Effector memory CD4-positive, alpha-beta T cell (primary cell): ENCODE measurements around the gene HCLS1.
A peak's percentile ranks its signal among the peaks of the same experiment; 100 is the strongest.

ENCODE experiments used
- DNase-seq, 3 donors: peaks; one replicate each; pipeline ENCODE4 v3.0.0-alpha.2; 2020
- H3K27ac ChIP-seq: 2 replicates; pipeline ENCODE4 v1.7.0; 2013; ENCODE audit warnings: mild to moderate bottlenecking, low read length, moderate library complexity; ENCODE audit not compliant: insufficient read depth, poor library complexity, severe bottlenecking
- H3K27me3 ChIP-seq: replicated peaks from 2 replicates; pipeline ENCODE4 v1.7.0; 2013; ENCODE audit warnings: mild to moderate bottlenecking, low read length; ENCODE audit not compliant: insufficient read depth, control insufficient read depth, poor library complexity, severe bottlenecking
- H3K36me3 ChIP-seq: 2 replicates; pipeline ENCODE4 v1.7.0; 2013; ENCODE audit warnings: mild to moderate bottlenecking, low read length, moderate library complexity; ENCODE audit not compliant: control insufficient read depth, insufficient read depth
- H3K4me1 ChIP-seq: 2 replicates; pipeline ENCODE4 v1.7.0; 2013; ENCODE audit warnings: low read length, mild to moderate bottlenecking; ENCODE audit not compliant: control insufficient read depth, insufficient read depth, poor library complexity, severe bottlenecking
- H3K4me3 ChIP-seq: 2 replicates; pipeline ENCODE4 v1.7.0; 2013; ENCODE audit warnings: low read length, low read depth, mild to moderate bottlenecking; ENCODE audit not compliant: insufficient read depth, poor library complexity, severe bottlenecking
- H3K9me3 ChIP-seq: 2 replicates; pipeline ENCODE4 v1.7.0; 2013; ENCODE audit warnings: mild to moderate bottlenecking, low read length, moderate library complexity; ENCODE audit not compliant: control insufficient read depth
- total RNA-seq, 3 donors: gene quantifications; one replicate each; lab custom pipeline; 2026; lab: John Stamatoyannopoulos, UW

The HCLS1 gene
- 312 to 412 (median 340) reads per million in 3 donors for total RNA-seq

DNA sequence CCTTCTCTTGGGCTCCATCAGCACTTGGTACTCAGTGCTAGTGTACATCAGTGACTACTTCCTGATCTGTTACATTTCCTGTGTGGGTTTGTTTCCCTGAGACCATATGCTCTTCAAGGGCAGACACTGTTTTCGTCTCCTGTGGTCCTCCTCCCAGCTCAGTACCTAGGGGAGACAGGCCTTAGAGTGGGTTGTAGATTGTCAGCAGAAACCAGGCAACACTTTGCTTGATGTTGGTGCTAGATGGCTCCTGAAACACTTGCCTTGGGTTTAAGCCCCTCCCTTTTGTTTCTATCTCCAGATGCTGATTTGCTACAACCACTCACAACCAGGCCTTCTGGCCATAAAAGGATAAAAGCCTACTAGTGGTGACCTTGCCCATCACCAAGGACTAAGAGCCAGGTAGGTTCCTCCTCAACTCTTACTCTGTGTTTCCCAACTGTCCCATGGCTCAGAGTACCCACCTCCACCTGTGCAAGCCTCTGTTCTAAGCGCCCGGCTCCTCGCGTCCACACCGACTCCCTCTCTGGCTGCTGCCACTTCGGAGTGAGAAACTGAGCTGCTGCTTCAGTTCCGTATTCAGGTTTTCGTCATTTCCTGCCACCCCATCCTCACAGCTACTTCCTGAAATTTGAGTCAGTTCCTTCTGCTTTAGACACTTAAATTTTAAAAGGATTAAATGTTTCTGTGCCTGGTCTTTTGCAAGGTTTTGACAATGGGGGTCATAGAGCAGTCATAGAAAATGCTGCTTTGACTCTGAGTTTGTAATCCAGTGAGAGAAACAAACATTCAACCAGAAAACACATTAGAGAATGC lies at the start of gene HCLS1:
Gene HCLS1, minus strand, starts transcription at position 548 of the 816 bp plus-strand sequence. CDS start 2,556 bp downstream, outside the sequence.
- Histone ChIP-seq H3K27ac (peak within 1 kb of the TSS; percentile 88), H3K9me3 (no peaks in the 10 kb centered on the region)

GRCh38 chr3:121710347-121710746 lies 49.6 kb upstream of the HCLS1 start:
- Histone ChIP-seq H3K27me3 (no peaks in the 10 kb centered on the region), H3K36me3 (peaks cover 14% of the 10 kb centered on the region), H3K27ac (no peak overlapping the region), H3K4me3 (no peak overlapping the region), H3K4me1 (no peaks in the 10 kb centered on the region), H3K9me3 (no peaks in the 10 kb centered on the region)
- no peak for DNase-seq

More for the DNA sequence above, at the start of gene HCLS1:
- H3K4me3 ChIP-seq, result peak within 1 kb of the TSS; percentile 50
- no peaks in the 10 kb centered on the region for H3K27me3 ChIP-seq
- DNase-seq, result peak; percentile 48 to 66 (median 63)
- H3K4me1 ChIP-seq, result peaks cover 38% of the 10 kb centered on the region
- peaks cover 42% of the 10 kb centered on the region for H3K36me3 ChIP-seq

DNA sequence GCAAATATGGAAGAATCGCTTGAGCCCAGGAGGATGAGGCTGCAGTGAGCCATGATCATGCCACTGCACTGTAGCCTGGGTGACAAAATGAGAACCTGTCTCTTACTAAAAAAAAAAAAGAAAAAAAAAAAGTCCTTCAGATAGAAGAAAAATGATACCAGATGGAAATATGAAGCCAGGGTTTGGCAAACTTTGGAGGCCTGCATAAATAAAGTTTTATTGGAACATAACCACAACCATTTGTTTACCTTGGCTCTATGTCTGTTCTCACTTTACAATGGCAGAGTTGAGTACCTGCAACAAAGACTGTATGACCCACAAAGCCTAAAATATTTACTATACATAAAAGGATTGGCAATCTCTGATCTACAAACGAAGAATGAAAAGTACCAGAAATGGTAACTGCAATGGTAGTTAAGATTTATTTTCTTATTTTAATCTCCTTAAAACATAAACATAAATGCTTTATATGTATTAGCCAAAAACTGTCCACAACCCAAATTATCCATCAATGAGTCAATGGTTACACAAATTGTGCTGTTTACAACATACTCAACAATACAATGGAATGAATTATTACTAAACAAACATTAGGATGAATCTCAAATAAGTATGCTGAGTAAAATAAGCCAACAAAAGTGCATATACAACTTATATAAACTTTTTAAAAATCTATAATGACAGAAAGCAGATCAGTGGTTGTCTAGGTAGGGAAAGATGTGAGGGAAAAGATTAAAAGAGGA lies 47.0 kb upstream of the HCLS1 start:
- Histone ChIP-seq H3K36me3 (peaks cover 4% of the 10 kb centered on the region), H3K4me1 (no peaks in the 10 kb centered on the region)

DNA sequence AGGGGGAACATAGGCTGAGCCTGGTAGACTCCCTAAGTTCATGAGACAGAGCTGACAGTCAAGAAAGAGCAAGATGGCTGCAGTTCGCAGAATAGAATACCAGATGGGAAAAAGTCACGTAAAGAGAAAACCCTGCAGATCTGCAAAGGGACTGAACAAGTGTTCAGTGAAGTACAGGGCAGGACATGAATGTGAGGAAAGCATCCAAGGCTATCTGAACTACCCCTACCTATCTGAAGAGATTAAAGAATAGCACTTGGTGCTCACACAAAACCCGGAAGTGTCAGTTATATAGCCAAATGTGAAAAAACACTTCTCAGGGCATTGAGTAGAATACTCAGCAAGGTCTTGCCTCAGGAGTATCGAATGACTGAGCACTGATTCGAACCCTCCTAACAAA lies 44.8 kb upstream of the HCLS1 start:
- H3K4me3 ChIP-seq, result no peak overlapping the region
- peaks cover 11% of the 10 kb centered on the region for H3K36me3 ChIP-seq
- H3K27me3 ChIP-seq, result no peaks in the 10 kb centered on the region
- H3K9me3 ChIP-seq, result no peaks in the 10 kb centered on the region
- H3K4me1 ChIP-seq, result no peaks in the 10 kb centered on the region
- H3K27ac ChIP-seq, result no peak overlapping the region
- no peak for DNase-seq

More for the DNA sequence above, 47.0 kb upstream of the HCLS1 start:
- H3K4me3 ChIP-seq, result no peak overlapping the region
- no peaks in the 10 kb centered on the region for H3K9me3 ChIP-seq
- H3K27ac ChIP-seq, result no peak overlapping the region
- no peaks in the 10 kb centered on the region for H3K27me3 ChIP-seq
- DNase-seq, result no peak

GRCh38 chr3:121703973-121704372 lies 43.3 kb upstream of the HCLS1 start:
- no peak for DNase-seq
- Histone ChIP-seq H3K9me3 (no peaks in the 10 kb centered on the region), H3K36me3 (peaks cover 23% of the 10 kb centered on the region)

GRCh38 chr3:121698901-121699300 lies 38.2 kb upstream of the HCLS1 start:
- Histone ChIP-seq H3K4me3 (no peak overlapping the region), H3K27me3 (no peaks in the 10 kb centered on the region), H3K9me3 (no peaks in the 10 kb centered on the region), H3K4me1 (no peaks in the 10 kb centered on the region), H3K27ac (no peak overlapping the region), H3K36me3 (peaks cover 29% of the 10 kb centered on the region)
- no peak for DNase-seq

More at GRCh38 chr3:121703973-121704372, 43.3 kb upstream of the HCLS1 start:
- Histone ChIP-seq H3K27me3 (no peaks in the 10 kb centered on the region), H3K4me3 (no peak overlapping the region), H3K4me1 (no peaks in the 10 kb centered on the region), H3K27ac (no peak overlapping the region)

- Histone ChIP-seq H3K4me1 (no peaks in the 10 kb centered on the region), H3K36me3 (peaks cover 29% of the 10 kb centered on the region), H3K27ac (no peak overlapping the region), H3K27me3 (no peaks in the 10 kb centered on the region), H3K4me3 (no peak overlapping the region), H3K9me3 (no peaks in the 10 kb centered on the region)
- DNase-seq, result no peak
These were observed 37.8 kb upstream of the HCLS1 start for GRCh38 chr3:121698476-121698875.

GRCh38 chr3:121696186-121696585 lies 35.5 kb upstream of the HCLS1 start:
- Histone ChIP-seq H3K4me1 (no peaks in the 10 kb centered on the region), H3K27ac (no peak overlapping the region), H3K9me3 (no peaks in the 10 kb centered on the region), H3K36me3 (peaks cover 42% of the 10 kb centered on the region), H3K27me3 (no peaks in the 10 kb centered on the region), H3K4me3 (no peak overlapping the region)
- no peak for DNase-seq

GRCh38 chr3:121692010-121692699 lies 31.5 kb upstream of the HCLS1 start:
- Histone ChIP-seq H3K27ac (no peak overlapping the region), H3K36me3 (peaks cover 28% of the 10 kb centered on the region), H3K4me3 (no peak overlapping the region), H3K4me1 (no peaks in the 10 kb centered on the region), H3K27me3 (no peaks in the 10 kb centered on the region), H3K9me3 (no peaks in the 10 kb centered on the region)
- no peak for DNase-seq
